GM19463 (cell line): ENCODE results near the gene CD2BP2.

Experiments
- ATAC-seq: cut with Tn5 transposase; IDR thresholded peaks from one replicate; pipeline ENCODE4 v1.9.1; 2021; ENCODE audit warnings: mild to moderate bottlenecking, moderate library complexity; ENCODE audit not compliant: unreplicated experiment

Gene CD2BP2

GRCh38 chr16:30379158-30379783 is 24.2 kb upstream of the CD2BP2 start:
- no peak for ATAC-seq

GRCh38 chr16:30378236-30379157 is 23.4 kb upstream of the CD2BP2 start:
- ATAC-seq, result peak; percentile 88

- ATAC-seq, result peak; percentile 38
Measured at GRCh38 chr16:30377812-30378235, 22.7 kb upstream of the CD2BP2 start.

GRCh38 chr16:30377050-30377811 is 22.1 kb upstream of the CD2BP2 start:
- no peak for ATAC-seq

- no peak for ATAC-seq
Measured at GRCh38 chr16:30376461-30376902, 21.4 kb upstream of the CD2BP2 start.

- no peak for ATAC-seq
Measured at GRCh38 chr16:30375864-30376263, 20.8 kb upstream of the CD2BP2 start.

GRCh38 chr16:30374538-30374937 is 19.4 kb upstream of the CD2BP2 start, which contains the start of gene MYL11:
TSS of gene MYL11 (plus strand) at chr16:30374802. CDS start at chr16:30374858, 56 bp downstream.
- no peak for ATAC-seq

GRCh38 chr16:30372725-30373124 is 17.6 kb upstream of the CD2BP2 start:
- ATAC-seq, result no peak

GRCh38 chr16:30372038-30372712 is 17.1 kb upstream of the CD2BP2 start:
- ATAC-seq, result no peak

- ATAC-seq, result no peak
Measured at GRCh38 chr16:30371248-30371816, 16.2 kb upstream of the CD2BP2 start.

- peak; percentile 75 for ATAC-seq
Measured at GRCh38 chr16:30370456-30371247, 15.5 kb upstream of the CD2BP2 start, which contains the start of gene TBC1D10B. TSS of gene TBC1D10B (minus strand) at chr16:30370494. CDS start at chr16:30370183, 311 bp downstream.

GRCh38 chr16:30369938-30370455 is 14.9 kb upstream of the CD2BP2 start:
- ATAC-seq, result peak; percentile 3

GRCh38 chr16:30369091-30369937 is 14.2 kb upstream of the CD2BP2 start:
- ATAC-seq, result no peak

GRCh38 chr16:30368792-30369090 is 13.6 kb upstream of the CD2BP2 start:
- no peak for ATAC-seq

GRCh38 chr16:30368122-30368791 is 13.1 kb upstream of the CD2BP2 start:
- ATAC-seq, result no peak

- no peak for ATAC-seq
Measured at GRCh38 chr16:30367349-30368009, 12.4 kb upstream of the CD2BP2 start.

GRCh38 chr16:30366511-30366910 is 11.4 kb upstream of the CD2BP2 start:
- no peak for ATAC-seq
